Loucy (cell line): ENCODE results near the gene KIF18B.

Source experiments
- CTCF ChIP-seq: fragments of 200-600 bp; sonication (generic); conservative IDR thresholded peaks from 2 replicates; pipeline ENCODE4 v1.5.1; 2014; ENCODE audit warnings: mild to moderate bottlenecking, antibody characterized with exemption, low read length
- EZH2phosphoT487 ChIP-seq: fragments of 200-600 bp; IDR thresholded peaks from 2 replicates; pipeline ENCODE4 v1.6.1; 2018; ENCODE audit warnings: antibody characterized with exemption, mild to moderate bottlenecking, moderate library complexity, borderline replicate concordance

GRCh38 chr17:44970136-44970741 lies 22.7 kb upstream of the KIF18B start:
- TF ChIP-seq CTCF: no peak
- TF ChIP-seq EZH2phosphoT487: no peak
